Natural killer cell treated with Interleukin-12 subunit alpha and Interleukin-12 subunit beta and Interleukin-15 and Interleukin-18, amount 100 ng/mL, for 72 hours (primary cell): Measurements from ENCODE around the gene POLN. TPM values are rescaled to one million over a fixed set of nuclear protein-coding genes. Genes with fewer than 3 reads are reported as not detected.

Source experiments
- ATAC-seq, 2 donors: fragments of 150-1000 bp; cut with Tn5 transposase in 1 of 2; sonication (Bioruptor Pico), chemical (Tn5 transposase) in 1 of 2; 2 replicates each; pipeline ENCODE4 v1.10.0; 2021
- DNase-seq: peaks from one replicate; pipeline ENCODE4 v3.0.0; 2022; ENCODE audit warnings: low spot score
- H3K27ac Mint-ChIP-seq, 2 donors: 1 replicate in 1 of 2; 2 replicates in 1 of 2; pipeline ENCODE4 v1.8.0; 2022; ENCODE audit warnings: mixed read lengths in 2 of 2, mild to moderate bottlenecking in 1 of 2, moderate library complexity in 1 of 2
- H3K27me3 Mint-ChIP-seq, 2 donors: 1 replicate in 1 of 2; 2 replicates in 1 of 2; pipeline ENCODE4 v1.8.0; 2022; ENCODE audit warnings: mixed read lengths in 2 of 2
- H3K36me3 Mint-ChIP-seq: one replicate; pipeline ENCODE4 v1.8.0; 2022; ENCODE audit warnings: mixed read lengths
- H3K4me1 Mint-ChIP-seq, 2 donors: 1 replicate in 1 of 2; 2 replicates in 1 of 2; pipeline ENCODE4 v1.8.0; 2022; ENCODE audit warnings: low read depth in 2 of 2, mixed read lengths in 2 of 2, mild to moderate bottlenecking in 1 of 2
- H3K4me3 Mint-ChIP-seq: one replicate; pipeline ENCODE4 v1.8.0; 2022; ENCODE audit warnings: mixed read lengths
- H3K9me3 Mint-ChIP-seq: 2 replicates; pipeline ENCODE4 v1.8.0; 2022; ENCODE audit warnings: mixed read lengths
- total RNA-seq, 2 donors: library from RNA; stranded (reverse); gene quantifications; one replicate each; pipeline ENCODE4 v1.2.3, GENCODE V29; 2022

Gene POLN
- total RNA-seq = 1 to 10 TPM; 3.8 to 6.1 TPM

- Mint-ChIP-seq H3K4me1 (peaks cover 43 to 59% of the 10 kb centered on the region in 2 donors), H3K27me3 (no peaks in the 10 kb centered on the region), H3K36me3 (peaks cover 21% of the 10 kb centered on the region), H3K4me3 (peak within 1 kb of the TSS; percentile 88), H3K27ac (peak within 1 kb of the TSS; percentile 75 to 81), H3K9me3 (no peaks in the 10 kb centered on the region)
- peak; percentile 99 for ATAC-seq
- DNase-seq = peak; percentile 99
Measured at GRCh38 chr4:2241410-2242353, at the start of gene POLN, which contains the start of gene HAUS3. TSS of gene POLN (minus strand) at chr4:2242121. CDS start at chr4:2229231, 12,890 bp downstream. TSS of gene HAUS3 (minus strand) at chr4:2242121. CDS start at chr4:2240946, 1,175 bp downstream.

GRCh38 chr4:2290974-2291704 lies 49.2 kb upstream of the POLN start:
- peak overlapping the region; percentile 59 for H3K4me3 Mint-ChIP-seq
- peak overlapping the region; percentile 29 to 48 for H3K27ac Mint-ChIP-seq
- DNase-seq (no peak), ATAC-seq (peak; percentile 84 to 86)
- no peaks in the 10 kb centered on the region for H3K36me3 Mint-ChIP-seq
- no peaks in the 10 kb centered on the region for H3K9me3 Mint-ChIP-seq
- peaks cover 15 to 23% of the 10 kb centered on the region in 2 donors for H3K4me1 Mint-ChIP-seq
- no peaks in the 10 kb centered on the region for H3K27me3 Mint-ChIP-seq

GRCh38 chr4:2290488-2290887 lies 48.6 kb upstream of the POLN start:
- peak overlapping the region; percentile 59 for H3K4me3 Mint-ChIP-seq
- H3K4me1 Mint-ChIP-seq = peaks cover 12 to 22% of the 10 kb centered on the region in 2 donors
- ATAC-seq (peak in 1 of 2 donors; percentile 44), DNase-seq (no peak)
- no peaks in the 10 kb centered on the region for H3K9me3 Mint-ChIP-seq
- H3K27me3 Mint-ChIP-seq = no peaks in the 10 kb centered on the region
- H3K36me3 Mint-ChIP-seq = no peaks in the 10 kb centered on the region
- H3K27ac Mint-ChIP-seq = peak overlapping the region; percentile 29 to 48

DNA sequence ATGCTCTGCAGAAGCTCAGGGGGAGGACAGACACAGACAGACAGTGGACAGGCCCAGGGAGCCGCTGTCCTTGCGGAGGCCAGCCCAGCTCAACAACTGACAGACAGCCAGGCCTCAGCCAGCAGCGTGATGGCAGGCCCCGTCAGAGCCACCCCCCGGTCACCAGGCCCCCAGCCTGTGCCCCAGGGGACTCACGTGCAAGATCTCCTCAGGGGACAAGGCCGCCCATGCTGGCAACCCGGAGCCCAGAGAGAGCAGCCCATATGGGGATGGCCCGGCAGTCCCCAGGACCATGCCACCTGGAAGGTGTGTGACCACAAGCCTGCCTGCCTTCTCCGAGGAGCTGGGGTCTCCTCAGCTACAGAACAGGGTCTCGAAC lies 48.0 kb upstream of the POLN start:
- Mint-ChIP-seq H3K36me3 (no peaks in the 10 kb centered on the region), H3K4me3 (peak overlapping the region; percentile 42), H3K9me3 (no peaks in the 10 kb centered on the region), H3K27me3 (no peaks in the 10 kb centered on the region), H3K4me1 (peaks cover 10 to 22% of the 10 kb centered on the region in 2 donors), H3K27ac (peak overlapping the region in 1 of 2 donors; percentile 54)
- ATAC-seq = no peak
- peak; percentile 58 for DNase-seq

DNA sequence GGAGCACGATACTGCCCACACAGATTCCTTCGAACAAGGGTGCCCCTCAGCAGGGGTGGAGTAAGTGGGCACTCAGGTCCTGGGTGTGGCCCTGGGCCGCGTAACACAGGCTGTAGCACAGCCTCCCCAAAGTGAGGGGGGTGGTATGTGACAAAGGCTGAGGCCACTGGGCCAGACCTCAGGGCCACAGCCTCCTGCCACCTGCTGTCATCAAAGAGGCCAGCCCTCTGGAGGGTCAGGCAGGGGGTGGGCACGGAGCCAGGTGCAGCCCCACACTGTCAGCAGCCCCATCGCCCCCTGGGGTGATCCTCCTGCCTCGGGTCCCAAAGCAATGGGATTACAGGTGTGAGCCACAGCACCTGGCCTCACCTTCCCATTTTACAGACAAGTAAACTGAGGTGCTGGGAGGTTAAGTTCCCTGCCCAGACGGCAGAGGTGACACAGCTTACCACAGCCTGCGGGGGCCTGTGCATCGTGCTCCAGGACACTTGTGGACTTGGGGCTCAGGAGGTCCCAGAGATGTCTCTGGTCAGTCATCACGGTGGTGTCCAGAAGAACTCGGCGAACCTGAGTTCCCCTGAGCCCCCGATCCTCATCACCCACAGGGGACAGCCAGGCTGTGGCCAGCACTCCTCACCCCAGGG lies 47.5 kb upstream of the POLN start:
- peak overlapping the region in 1 of 2 donors; percentile 54 for H3K27ac Mint-ChIP-seq
- peaks cover 10 to 23% of the 10 kb centered on the region in 2 donors for H3K4me1 Mint-ChIP-seq
- H3K9me3 Mint-ChIP-seq = no peaks in the 10 kb centered on the region
- peak; percentile 59 for DNase-seq
- ATAC-seq = no peak
- H3K4me3 Mint-ChIP-seq = no peak overlapping the region
- H3K36me3 Mint-ChIP-seq = no peaks in the 10 kb centered on the region
- no peaks in the 10 kb centered on the region for H3K27me3 Mint-ChIP-seq

DNA sequence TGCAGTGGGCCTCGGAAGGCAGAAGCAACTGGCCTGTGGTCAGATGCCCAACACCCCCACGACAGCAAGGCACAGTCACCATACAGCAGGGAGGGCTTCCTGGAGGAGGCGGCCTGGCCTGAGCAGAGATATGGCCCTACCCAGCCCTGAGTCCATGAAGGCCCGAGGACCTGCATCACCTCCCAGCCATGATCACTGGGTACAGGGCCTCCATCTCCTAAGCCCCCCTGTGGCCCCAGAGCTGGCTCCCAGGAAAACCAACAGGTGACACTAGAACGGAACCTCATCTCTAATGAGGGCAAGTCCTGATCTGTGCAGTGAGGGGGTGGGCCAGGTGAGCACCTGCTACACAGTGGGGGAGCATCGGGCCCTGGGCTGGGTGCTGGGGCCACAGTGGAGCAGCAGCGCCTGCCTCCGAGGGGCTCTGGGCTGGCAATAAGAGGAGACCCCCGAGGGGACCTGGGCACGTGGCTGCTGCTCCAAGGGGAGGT lies 46.2 kb upstream of the POLN start:
- H3K27me3 Mint-ChIP-seq = no peaks in the 10 kb centered on the region
- peaks cover 15 to 26% of the 10 kb centered on the region in 2 donors for H3K4me1 Mint-ChIP-seq
- H3K27ac Mint-ChIP-seq = no peak overlapping the region
- H3K9me3 Mint-ChIP-seq = no peaks in the 10 kb centered on the region
- DNase-seq = no peak
- no peak for ATAC-seq
- no peak overlapping the region for H3K4me3 Mint-ChIP-seq
- no peaks in the 10 kb centered on the region for H3K36me3 Mint-ChIP-seq

DNA sequence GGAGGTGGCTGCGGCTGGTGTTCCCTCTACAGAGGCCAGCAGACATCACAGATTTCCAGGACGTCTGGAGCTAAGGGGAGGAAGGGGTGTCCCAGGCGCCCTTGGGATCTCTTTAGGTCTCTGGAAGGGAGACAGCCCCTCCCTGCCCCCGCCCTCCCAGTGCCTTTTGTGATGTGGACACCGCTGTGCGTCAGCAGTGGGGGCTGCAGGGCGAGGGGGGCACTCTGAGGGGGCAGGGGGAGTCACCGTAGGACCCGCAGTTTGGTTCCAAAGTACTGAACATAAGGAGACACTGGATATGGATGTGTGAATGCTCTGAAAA lies 45.6 kb upstream of the POLN start:
- no peak for DNase-seq
- H3K27ac Mint-ChIP-seq = no peak overlapping the region
- no peaks in the 10 kb centered on the region for H3K36me3 Mint-ChIP-seq
- no peaks in the 10 kb centered on the region for H3K27me3 Mint-ChIP-seq
- H3K9me3 Mint-ChIP-seq = no peaks in the 10 kb centered on the region
- ATAC-seq = no peak
- H3K4me1 Mint-ChIP-seq = peaks cover 20 to 30% of the 10 kb centered on the region in 2 donors
- no peak overlapping the region for H3K4me3 Mint-ChIP-seq

DNA sequence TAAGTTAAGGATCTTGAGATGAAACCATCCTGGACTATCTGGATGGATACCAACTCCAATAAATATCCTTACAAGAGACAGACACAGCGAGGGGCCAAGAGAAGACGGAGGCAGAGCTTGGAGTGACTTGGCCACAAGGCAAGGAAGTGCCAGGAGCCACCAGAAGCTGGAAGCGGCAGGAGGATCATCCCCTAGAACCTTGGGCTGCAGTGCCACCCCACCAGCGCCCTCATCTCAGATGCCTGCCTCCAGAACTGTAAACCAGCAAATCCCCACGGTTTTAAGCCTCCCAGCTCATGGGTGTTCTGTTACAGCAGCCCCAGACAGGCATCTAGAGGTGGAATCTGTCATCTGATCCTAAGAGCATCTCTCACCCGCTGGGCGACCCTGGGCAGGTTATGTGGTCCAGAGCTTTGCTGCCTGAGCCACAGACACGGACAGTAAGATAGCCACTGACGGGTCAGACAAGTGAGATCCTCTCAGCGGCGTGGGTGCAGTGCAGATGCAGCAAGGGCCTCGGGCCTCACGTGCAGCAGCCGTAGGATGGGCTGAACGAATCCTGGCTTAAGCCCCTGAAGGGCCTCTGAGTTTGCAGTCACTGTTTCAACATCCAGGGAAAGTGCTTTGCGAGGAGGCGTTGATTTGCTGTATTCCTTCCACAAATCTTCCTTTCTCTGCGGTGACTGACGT lies 45.1 kb upstream of the POLN start:
- Mint-ChIP-seq H3K9me3 (no peaks in the 10 kb centered on the region), H3K36me3 (no peaks in the 10 kb centered on the region), H3K4me3 (no peak overlapping the region), H3K27ac (no peak overlapping the region), H3K27me3 (no peaks in the 10 kb centered on the region), H3K4me1 (peaks cover 25 to 33% of the 10 kb centered on the region in 2 donors)
- DNase-seq (peak; percentile 51), ATAC-seq (no peak)

DNA sequence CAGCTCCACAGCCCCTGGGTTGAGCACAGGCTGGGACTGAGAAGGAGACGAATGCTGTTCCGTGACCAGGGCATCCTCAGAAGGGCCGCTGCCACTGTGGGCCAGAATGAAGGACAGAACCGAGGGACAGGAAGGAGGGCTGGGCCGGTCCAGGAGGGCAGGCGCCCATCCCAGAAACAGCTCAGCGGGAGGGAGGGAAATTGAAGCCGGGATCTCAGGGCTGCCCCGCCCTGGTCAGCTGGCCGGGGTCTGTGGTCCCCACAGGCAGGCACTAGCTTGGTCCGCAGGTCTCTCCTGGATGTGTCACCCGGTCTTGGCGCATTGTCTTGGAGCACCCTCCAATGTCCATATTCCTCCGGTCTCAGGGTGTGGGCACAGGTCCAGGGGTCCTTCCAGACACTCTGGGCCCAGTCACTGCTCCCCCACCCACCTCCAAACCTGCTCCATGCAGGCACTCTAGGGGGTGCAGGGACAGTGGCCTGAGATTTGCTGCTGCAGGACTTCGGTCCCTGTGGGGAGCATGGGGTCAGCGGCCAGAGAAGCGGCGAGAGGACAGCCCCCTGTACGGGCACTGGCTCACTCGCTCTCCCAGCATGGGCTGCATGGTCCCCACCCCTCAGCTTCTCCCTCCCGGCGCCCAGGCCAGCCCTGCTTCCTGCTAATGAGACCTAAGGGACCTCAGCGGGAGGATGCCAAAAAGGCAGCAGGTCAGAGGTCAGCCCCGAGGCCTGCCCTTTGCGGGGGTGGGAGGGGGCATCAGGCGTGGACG lies 43.9 kb upstream of the POLN start:
- Mint-ChIP-seq H3K4me3 (no peak overlapping the region), H3K9me3 (no peaks in the 10 kb centered on the region), H3K36me3 (no peaks in the 10 kb centered on the region), H3K4me1 (peaks cover 34 to 39% of the 10 kb centered on the region in 2 donors), H3K27me3 (no peaks in the 10 kb centered on the region), H3K27ac (no peak overlapping the region)
- no peak for ATAC-seq
- peak; percentile 53 for DNase-seq

GRCh38 chr4:2284934-2285612 lies 43.2 kb upstream of the POLN start:
- H3K27me3 Mint-ChIP-seq = no peaks in the 10 kb centered on the region
- peaks cover 34 to 38% of the 10 kb centered on the region in 2 donors for H3K4me1 Mint-ChIP-seq
- no peak for ATAC-seq
- no peaks in the 10 kb centered on the region for H3K9me3 Mint-ChIP-seq
- no peak overlapping the region for H3K27ac Mint-ChIP-seq
- peak; percentile 56 for DNase-seq
- no peaks in the 10 kb centered on the region for H3K36me3 Mint-ChIP-seq
- no peak overlapping the region for H3K4me3 Mint-ChIP-seq

GRCh38 chr4:2284161-2284933 lies 42.4 kb upstream of the POLN start:
- Mint-ChIP-seq H3K27me3 (no peaks in the 10 kb centered on the region), H3K4me3 (no peak overlapping the region), H3K4me1 (peaks cover 30 to 38% of the 10 kb centered on the region in 2 donors), H3K27ac (no peak overlapping the region), H3K36me3 (no peaks in the 10 kb centered on the region), H3K9me3 (no peaks in the 10 kb centered on the region)
- ATAC-seq (no peak), DNase-seq (peak; percentile 58)
